K562 (cell line): ENCODE data around the gene ZFYVE28. TPM values are rescaled to one million over a fixed set of nuclear protein-coding genes. Genes with fewer than 3 reads are reported as not detected.

Experiments used
- ATAC-seq: fragments of 200-7000 bp; cut with Tn5 transposase; 3 replicates; pipeline ENCODE4 v1.9.1; 2020; ENCODE audit warnings: moderate library complexity
- BruUV-seq: library from RNA; stranded (reverse); fragments of 400-500 nt; replicated peaks from 2 replicates; lab custom pipeline; 2021; lab: Mats Ljungman, UMichigan
- CTCF ChIA-PET: fragments of 300-600 bp; formaldehyde crosslinking; extraction: SDS; loops from one replicate; lab custom pipeline; 2021; ENCODE audit warnings: low intra/inter-chr PET ratio; lab: Yijun Ruan, JAX
- POLR2A ChIA-PET: fragments of 300-600, 350-650 bp; sonication (Branson Sonifier 250); formaldehyde crosslinking; extraction: SDS; loops from one replicate; lab custom pipeline; 2021; ENCODE audit warnings: antibody characterized with exemption, inconsistent platforms; lab: Yijun Ruan, JAX
- DNase-seq, 4 experiments: peaks; one replicate each; pipeline versions ENCODE4 v3.0.0 to v3.0.0-alpha.2; 2011 to 2018; ENCODE audit warnings: low spot score in 3 of 4, mixed read lengths in 3 of 4; ENCODE audit errors: extremely low read depth in 1 of 4
- FAIRE-seq: peaks from 2 replicates; lab custom pipeline; 2011; peaks lifted over from hg19 to GRCh38; lab: Jason Lieb, UNC
- H2AFZ ChIP-seq: 2 replicates; pipeline ENCODE4 v1.6.0; 2011; ENCODE audit warnings: low read depth, low read length, control low read depth, inconsistent platforms
- H3K27ac ChIP-seq: fragments of 200-600 bp; 3 replicates; pipeline ENCODE4 v1.8.0; 2011; ENCODE audit warnings: low read depth, mild to moderate bottlenecking, control low read depth, inconsistent platforms, low read length, moderate library complexity, mixed read lengths; ENCODE audit errors: extremely low read depth
- H3K27me3 ChIP-seq, 2 experiments: fragments of 300-600 bp in 1 of 2; 2 replicates in 1 of 2; 3 replicates in 1 of 2; pipeline versions ENCODE4 v1.6.0 to v1.8.0; 2011; ENCODE audit warnings: inconsistent platforms in 2 of 2, low read length in 2 of 2, mild to moderate bottlenecking in 1 of 2, mixed read lengths in 1 of 2, moderate library complexity in 1 of 2; ENCODE audit not compliant: control insufficient read depth in 2 of 2, insufficient read depth in 2 of 2
- H3K36me3 ChIP-seq: fragments of 300-600 bp; 3 replicates; pipeline ENCODE4 v1.8.0; 2011; ENCODE audit warnings: mild to moderate bottlenecking, low read length, inconsistent platforms; ENCODE audit not compliant: control insufficient read depth, insufficient read depth
- H3K4me1 ChIP-seq, 2 experiments: fragments of 200-600 bp in 1 of 2; replicated peaks in 1 of 2; 2 replicates in 1 of 2; 3 replicates in 1 of 2; pipeline versions ENCODE4 v1.5.1 to v1.8.0; 2011; ENCODE audit warnings: inconsistent platforms in 2 of 2, low read length in 2 of 2, mild to moderate bottlenecking in 1 of 2, mixed read lengths in 1 of 2, moderate library complexity in 1 of 2; ENCODE audit not compliant: control insufficient read depth in 2 of 2, insufficient read depth in 2 of 2
- H3K4me2 ChIP-seq: 2 replicates; pipeline ENCODE4 v1.6.1; 2011; ENCODE audit warnings: low read length, control low read depth, inconsistent platforms, mixed read lengths; ENCODE audit not compliant: insufficient read depth
- H3K4me3 ChIP-seq: fragments of 200-600 bp; sonication (generic), shearing (Covaris generic); 2 replicates; pipeline ENCODE4 v1.5.1; 2016; ENCODE audit warnings: control low read depth, inconsistent platforms
- H3K79me2 ChIP-seq: fragments of 200-600 bp; 3 replicates; pipeline ENCODE4 v1.8.0; 2011; ENCODE audit warnings: low read length, inconsistent platforms; ENCODE audit not compliant: control insufficient read depth, insufficient read depth
- H3K9ac ChIP-seq, 2 experiments: 2 replicates each; pipeline versions ENCODE4 v1.6.0 to v1.6.1; 2011; ENCODE audit warnings: low read depth in 2 of 2, low read length in 2 of 2, control low read depth in 1 of 2, inconsistent platforms in 1 of 2, mild to moderate bottlenecking in 1 of 2, mixed read lengths in 1 of 2; ENCODE audit not compliant: insufficient read depth in 1 of 2
- H3K9me1 ChIP-seq: one replicate; pipeline ENCODE4 v1.6.0; 2011; ENCODE audit warnings: inconsistent platforms, mild to moderate bottlenecking, low read length, moderate library complexity; ENCODE audit not compliant: control insufficient read depth, insufficient read depth
- H3K9me3 ChIP-seq: replicated peaks from 2 replicates; pipeline ENCODE4 v1.5.1; 2011; ENCODE audit warnings: low read depth, low read length, inconsistent platforms; ENCODE audit not compliant: control insufficient read depth, insufficient read depth
- H4K20me1 ChIP-seq: replicated peaks from 2 replicates; pipeline ENCODE4 v1.6.1; 2011; ENCODE audit warnings: low read length, inconsistent platforms, mixed read lengths; ENCODE audit not compliant: control insufficient read depth, insufficient read depth
- BHLHE40 ChIP-seq: IDR thresholded peaks from 2 replicates; pipeline ENCODE4 v1.6.1; 2011; ENCODE audit warnings: low read length, improper control_type of control experiment
- SPI1 ChIP-seq: IDR thresholded peaks from 2 replicates; pipeline ENCODE4 v1.6.1; 2011; ENCODE audit warnings: low read depth, low read length, control low read depth, borderline replicate concordance
- ZFP30 ChIP-seq: fragments of 250-450 bp; sonication (Bioruptor Pico); IDR thresholded peaks from 2 replicates; pipeline ENCODE4 v1.8.0; 2022; ENCODE audit warnings: moderate library complexity, mild to moderate bottlenecking, inconsistent platforms, borderline replicate concordance
- ZNF445 ChIP-seq: fragments of 250-450 bp; sonication (Bioruptor Pico); IDR thresholded peaks from 2 replicates; pipeline ENCODE4 v1.4.0; 2020; ENCODE audit warnings: low read depth, mild to moderate bottlenecking, moderate library complexity
- WGBS: fragments of 100-300 bp; shearing (Covaris generic); methylation state at CpG from one replicate; pipeline ENCODE4 v1.1.6; 2016; ENCODE audit warnings: low coverage, mixed read lengths; ENCODE audit not compliant: insufficient coverage; ENCODE audit errors: missing lambda C conversion rate; 5-methylcytosine and 5-hydroxymethylcytosine counted together
- in situ Hi-C: fragments of 300-500 bp; cut with MboI; formaldehyde crosslinking; loops from 4 replicates; pipeline ENCODE4 v1.15.0; 2018; ENCODE audit warnings: inconsistent platforms, mixed read lengths
- intact Hi-C: fragments of 100-400 bp; cut with micrococcal nuclease; formaldehyde crosslinking; loops from 2 replicates; pipeline ENCODE4 v1.14.2; 2022
- polyA plus RNA-seq, 8 experiments: library from polyadenylated mRNA; depleted of rRNA in 4 of 8; stranded (reverse) in 5 of 8; unstranded in 3 of 8; fragments of >200 nt; fragmentation: Nextera tagmentation in 2 of 8; fragmentation: Illumina TruSeq in 1 of 8; extraction: Ambion mirVana in 2 of 8; extraction: Trizol in 1 of 8; gene quantifications; 2 replicates each; pipeline versions ENCODE4 v1.2.1 to v1.2.3, GENCODE V29; 2011 to 2014; ENCODE audit warnings: inconsistent platforms in 1 of 8, missing spikeins in 1 of 8
- total RNA-seq, 7 experiments: library from RNA; depleted of rRNA in 6 of 7; stranded (reverse); fragments of >200 nt in 6 of 7; fragmentation: Illumina TruSeq in 2 of 7; extraction: Trizol in 2 of 7; gene quantifications; 2 replicates each; pipeline versions ENCODE4 v1.2.1 to v1.2.3, GENCODE V29; 2011 to 2021; ENCODE audit warnings: low replicate concordance in 1 of 7
- TF ChIP-seq, protein P1 (sequence below): sonication (generic); formaldehyde crosslinking; IDR thresholded peaks from 2 replicates; pipeline ENCODE4 v1.8.1; 2023; ENCODE audit warnings: mild to moderate bottlenecking, missing genetic modification reagents

Gene ZFYVE28
- total and polyA plus RNA-seq, 9 of the 15 experiments (the other 6 are each of a cell fraction or from before 2014, with no cell fraction given): 1.3 to 24.8 (median 8.9) TPM

- Histone ChIP-seq H3K9me1 (peaks cover 2% of the 10 kb centered on the region), H3K79me2 (no peaks in the 10 kb centered on the region), H3K4me3 (no peak overlapping the region), H4K20me1 (no peaks in the 10 kb centered on the region), H3K27me3 (no peaks in the 10 kb centered on the region), H3K4me1 (peaks cover 0 to 41% of the 10 kb centered on the region in 2 experiments; a peak in 2 of 5 replicates), H3K4me2 (no peak overlapping the region), H2AFZ (no peak overlapping the region), H3K9me3 (no peaks in the 10 kb centered on the region), H3K36me3 (no peaks in the 10 kb centered on the region; the same call in 2 of the 3 replicates), H3K9ac (peak overlapping the region in 1 of 2 experiments; percentile 54; a peak in 2 of 4 replicates), H3K27ac (no peak overlapping the region)
- DNase-seq (no peak), ATAC-seq (no peak), FAIRE-seq (no peak)
- 67% methylated on average over 19 of the region's 24 CpGs for WGBS
- ChIA-PET POLR2A (interaction anchor here (1.1 to 1.5 kb wide), 4 partner anchors 9 to 15 kb away, joined by 3 to 5 read pairs (median 3); no protein-coding TSS in a partner anchor), CTCF (no interaction called here)
- no TSS peak for BruUV-seq
- intact Hi-C loops: no loop called here
- in situ Hi-C loops: no loop called here
- peak; percentile 53; the same call in 1 of the 2 replicates for TF ChIP-seq BHLHE40
- TF ChIP-seq ZFP30: no peak
- no peak for TF ChIP-seq ZNF445
- TF ChIP-seq, protein P1, sequence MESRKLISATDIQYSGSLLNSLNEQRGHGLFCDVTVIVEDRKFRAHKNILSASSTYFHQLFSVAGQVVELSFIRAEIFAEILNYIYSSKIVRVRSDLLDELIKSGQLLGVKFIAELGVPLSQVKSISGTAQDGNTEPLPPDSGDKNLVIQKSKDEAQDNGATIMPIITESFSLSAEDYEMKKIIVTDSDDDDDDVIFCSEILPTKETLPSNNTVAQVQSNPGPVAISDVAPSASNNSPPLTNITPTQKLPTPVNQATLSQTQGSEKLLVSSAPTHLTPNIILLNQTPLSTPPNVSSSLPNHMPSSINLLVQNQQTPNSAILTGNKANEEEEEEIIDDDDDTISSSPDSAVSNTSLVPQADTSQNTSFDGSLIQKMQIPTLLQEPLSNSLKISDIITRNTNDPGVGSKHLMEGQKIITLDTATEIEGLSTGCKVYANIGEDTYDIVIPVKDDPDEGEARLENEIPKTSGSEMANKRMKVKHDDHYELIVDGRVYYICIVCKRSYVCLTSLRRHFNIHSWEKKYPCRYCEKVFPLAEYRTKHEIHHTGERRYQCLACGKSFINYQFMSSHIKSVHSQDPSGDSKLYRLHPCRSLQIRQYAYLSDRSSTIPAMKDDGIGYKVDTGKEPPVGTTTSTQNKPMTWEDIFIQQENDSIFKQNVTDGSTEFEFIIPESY (CRISPR knock-in tag): peak; percentile 31; the same call in 1 of the 2 replicates
- TF ChIP-seq SPI1: peak; percentile 13; the same call in 1 of the 2 replicates
Measured at GRCh38 chr4:2290974-2291704, 127.3 kb downstream of the ZFYVE28 start.
